ENCODE results near the gene CRYGD. TPM values are rescaled to one million over a fixed set of nuclear protein-coding genes. Genes with fewer than 3 reads are reported as not detected.

The CRYGD gene
- total and polyA plus RNA-seq, 2 of the 13 experiments (the other 11 are each of a cell fraction or from before 2014, with no cell fraction given): not detected

DNA sequence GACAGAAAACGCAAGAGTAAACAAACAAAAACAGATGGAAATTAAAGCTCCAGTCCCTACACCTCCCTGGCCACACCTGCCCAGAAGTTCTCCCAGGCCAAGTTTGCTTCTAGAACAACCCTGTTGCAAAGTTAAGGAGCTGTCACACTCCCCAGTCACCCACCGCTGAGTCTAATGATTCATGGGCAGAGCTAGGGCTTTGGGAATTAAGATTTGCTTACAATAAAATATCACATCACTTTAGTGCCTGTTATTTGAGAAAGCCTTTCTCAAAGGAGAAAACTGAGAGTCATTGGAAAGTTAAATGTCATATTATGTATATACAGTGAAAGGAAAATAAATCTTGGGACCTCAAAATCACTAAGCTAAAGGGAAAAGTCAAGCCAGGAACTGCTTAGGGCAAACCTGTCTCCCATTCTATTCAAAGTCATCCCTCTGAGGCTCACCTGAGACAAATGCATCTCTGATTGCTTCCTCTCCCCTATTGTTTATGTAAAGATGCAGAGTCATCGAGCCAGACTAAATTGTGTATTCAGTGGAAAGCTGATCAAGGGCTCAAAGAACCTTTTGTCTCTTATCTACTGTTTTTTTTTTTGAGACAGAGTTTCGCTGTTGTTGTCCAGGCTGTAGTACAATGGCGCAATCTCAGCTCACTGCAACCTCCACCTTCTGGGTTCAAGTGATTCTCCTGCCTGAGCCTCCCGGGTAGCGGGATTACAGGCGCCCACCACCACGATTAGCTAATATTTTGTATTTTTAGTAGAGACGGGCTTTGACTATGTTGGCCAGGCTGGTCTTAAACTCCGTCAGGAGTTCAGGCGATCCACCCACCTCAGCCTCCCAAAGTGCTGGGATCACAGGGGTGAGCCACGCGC lies 18.8 kb upstream of the CRYGD start (continued):
- TF ChIP-seq ISL2 (CRISPR knock-in tag; IDR thresholded peaks at IDR 0.05): peak; percentile 48; the same call in 1 of the 2 replicates
- TF ChIP-seq ZNF75D (CRISPR knock-in tag; IDR thresholded peaks at IDR 0.05; ENCODE audit: borderline replicate concordance): no peak
- TF ChIP-seq HES4 (CRISPR knock-in tag; IDR thresholded peaks at IDR 0.05; ENCODE audit: borderline replicate concordance): no peak
- TF ChIP-seq TCF7 (IDR thresholded peaks at IDR 0.05; ENCODE audit: low read depth): peak; percentile 56; the same call in 1 of the 2 replicates
- TF ChIP-seq, protein P1, sequence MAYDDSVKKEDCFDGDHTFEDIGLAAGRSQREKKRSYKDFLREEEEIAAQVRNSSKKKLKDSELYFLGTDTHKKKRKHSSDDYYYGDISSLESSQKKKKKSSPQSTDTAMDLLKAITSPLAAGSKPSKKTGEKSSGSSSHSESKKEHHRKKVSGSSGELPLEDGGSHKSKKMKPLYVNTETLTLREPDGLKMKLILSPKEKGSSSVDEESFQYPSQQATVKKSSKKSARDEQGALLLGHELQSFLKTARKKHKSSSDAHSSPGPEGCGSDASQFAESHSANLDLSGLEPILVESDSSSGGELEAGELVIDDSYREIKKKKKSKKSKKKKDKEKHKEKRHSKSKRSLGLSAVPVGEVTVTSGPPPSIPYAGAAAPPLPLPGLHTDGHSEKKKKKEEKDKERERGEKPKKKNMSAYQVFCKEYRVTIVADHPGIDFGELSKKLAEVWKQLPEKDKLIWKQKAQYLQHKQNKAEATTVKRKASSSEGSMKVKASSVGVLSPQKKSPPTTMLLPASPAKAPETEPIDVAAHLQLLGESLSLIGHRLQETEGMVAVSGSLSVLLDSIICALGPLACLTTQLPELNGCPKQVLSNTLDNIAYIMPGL (CRISPR knock-in tag; IDR thresholded peaks at IDR 0.05; ENCODE audit: borderline replicate concordance in 1 of 2, low read depth in 1 of 2): peak in 1 of 2 experiments; percentile 37; a peak in 1 of 4 replicates
- TF ChIP-seq GATA4 (IDR thresholded peaks at IDR 0.05; ENCODE audit: borderline replicate concordance, low read depth): peak; percentile 64; the same call in 1 of the 2 replicates
- TF ChIP-seq NBN (conservative IDR thresholded peaks at IDR 0.05): no peak
- no peak for TF ChIP-seq PHF20 (CRISPR knock-in tag; IDR thresholded peaks at IDR 0.05)
- TF ChIP-seq, protein P2, sequence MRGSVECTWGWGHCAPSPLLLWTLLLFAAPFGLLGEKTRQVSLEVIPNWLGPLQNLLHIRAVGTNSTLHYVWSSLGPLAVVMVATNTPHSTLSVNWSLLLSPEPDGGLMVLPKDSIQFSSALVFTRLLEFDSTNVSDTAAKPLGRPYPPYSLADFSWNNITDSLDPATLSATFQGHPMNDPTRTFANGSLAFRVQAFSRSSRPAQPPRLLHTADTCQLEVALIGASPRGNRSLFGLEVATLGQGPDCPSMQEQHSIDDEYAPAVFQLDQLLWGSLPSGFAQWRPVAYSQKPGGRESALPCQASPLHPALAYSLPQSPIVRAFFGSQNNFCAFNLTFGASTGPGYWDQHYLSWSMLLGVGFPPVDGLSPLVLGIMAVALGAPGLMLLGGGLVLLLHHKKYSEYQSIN (CRISPR knock-in tag; IDR thresholded peaks at IDR 0.05; ENCODE audit: borderline replicate concordance): no peak
- TF ChIP-seq MZF1 (CRISPR knock-in tag; IDR thresholded peaks at IDR 0.05; ENCODE audit: borderline replicate concordance): no peak
- no peak for TF ChIP-seq DNMT3B (CRISPR knock-in tag; conservative IDR thresholded peaks at IDR 0.05)
- peak; percentile 67 for TF ChIP-seq ZNF205 (CRISPR knock-in tag; IDR thresholded peaks at IDR 0.05)
- no peak for TF ChIP-seq ZNF260 (CRISPR knock-in tag; IDR thresholded peaks at IDR 0.05; ENCODE audit: borderline replicate concordance, low read depth)
- TF ChIP-seq GPN1 (CRISPR knock-in tag; IDR thresholded peaks at IDR 0.05; ENCODE audit: borderline replicate concordance): no peak
- TF ChIP-seq, protein P3, sequence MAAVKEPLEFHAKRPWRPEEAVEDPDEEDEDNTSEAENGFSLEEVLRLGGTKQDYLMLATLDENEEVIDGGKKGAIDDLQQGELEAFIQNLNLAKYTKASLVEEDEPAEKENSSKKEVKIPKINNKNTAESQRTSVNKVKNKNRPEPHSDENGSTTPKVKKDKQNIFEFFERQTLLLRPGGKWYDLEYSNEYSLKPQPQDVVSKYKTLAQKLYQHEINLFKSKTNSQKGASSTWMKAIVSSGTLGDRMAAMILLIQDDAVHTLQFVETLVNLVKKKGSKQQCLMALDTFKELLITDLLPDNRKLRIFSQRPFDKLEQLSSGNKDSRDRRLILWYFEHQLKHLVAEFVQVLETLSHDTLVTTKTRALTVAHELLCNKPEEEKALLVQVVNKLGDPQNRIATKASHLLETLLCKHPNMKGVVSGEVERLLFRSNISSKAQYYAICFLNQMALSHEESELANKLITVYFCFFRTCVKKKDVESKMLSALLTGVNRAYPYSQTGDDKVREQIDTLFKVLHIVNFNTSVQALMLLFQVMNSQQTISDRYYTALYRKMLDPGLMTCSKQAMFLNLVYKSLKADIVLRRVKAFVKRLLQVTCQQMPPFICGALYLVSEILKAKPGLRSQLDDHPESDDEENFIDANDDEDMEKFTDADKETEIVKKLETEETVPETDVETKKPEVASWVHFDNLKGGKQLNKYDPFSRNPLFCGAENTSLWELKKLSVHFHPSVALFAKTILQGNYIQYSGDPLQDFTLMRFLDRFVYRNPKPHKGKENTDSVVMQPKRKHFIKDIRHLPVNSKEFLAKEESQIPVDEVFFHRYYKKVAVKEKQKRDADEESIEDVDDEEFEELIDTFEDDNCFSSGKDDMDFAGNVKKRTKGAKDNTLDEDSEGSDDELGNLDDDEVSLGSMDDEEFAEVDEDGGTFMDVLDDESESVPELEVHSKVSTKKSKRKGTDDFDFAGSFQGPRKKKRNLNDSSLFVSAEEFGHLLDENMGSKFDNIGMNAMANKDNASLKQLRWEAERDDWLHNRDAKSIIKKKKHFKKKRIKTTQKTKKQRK (IDR thresholded peaks at IDR 0.05; ENCODE audit: low read length): no peak
- TF ChIP-seq, protein P4, sequence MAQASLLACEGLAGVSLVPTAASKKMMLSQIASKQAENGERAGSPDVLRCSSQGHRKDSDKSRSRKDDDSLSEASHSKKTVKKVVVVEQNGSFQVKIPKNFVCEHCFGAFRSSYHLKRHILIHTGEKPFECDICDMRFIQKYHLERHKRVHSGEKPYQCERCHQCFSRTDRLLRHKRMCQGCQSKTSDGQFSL (CRISPR knock-in tag; IDR thresholded peaks at IDR 0.05): no peak
- no peak for TF ChIP-seq ZKSCAN1 (IDR thresholded peaks at IDR 0.05; ENCODE audit: low read length)
- TF ChIP-seq, protein P5, sequence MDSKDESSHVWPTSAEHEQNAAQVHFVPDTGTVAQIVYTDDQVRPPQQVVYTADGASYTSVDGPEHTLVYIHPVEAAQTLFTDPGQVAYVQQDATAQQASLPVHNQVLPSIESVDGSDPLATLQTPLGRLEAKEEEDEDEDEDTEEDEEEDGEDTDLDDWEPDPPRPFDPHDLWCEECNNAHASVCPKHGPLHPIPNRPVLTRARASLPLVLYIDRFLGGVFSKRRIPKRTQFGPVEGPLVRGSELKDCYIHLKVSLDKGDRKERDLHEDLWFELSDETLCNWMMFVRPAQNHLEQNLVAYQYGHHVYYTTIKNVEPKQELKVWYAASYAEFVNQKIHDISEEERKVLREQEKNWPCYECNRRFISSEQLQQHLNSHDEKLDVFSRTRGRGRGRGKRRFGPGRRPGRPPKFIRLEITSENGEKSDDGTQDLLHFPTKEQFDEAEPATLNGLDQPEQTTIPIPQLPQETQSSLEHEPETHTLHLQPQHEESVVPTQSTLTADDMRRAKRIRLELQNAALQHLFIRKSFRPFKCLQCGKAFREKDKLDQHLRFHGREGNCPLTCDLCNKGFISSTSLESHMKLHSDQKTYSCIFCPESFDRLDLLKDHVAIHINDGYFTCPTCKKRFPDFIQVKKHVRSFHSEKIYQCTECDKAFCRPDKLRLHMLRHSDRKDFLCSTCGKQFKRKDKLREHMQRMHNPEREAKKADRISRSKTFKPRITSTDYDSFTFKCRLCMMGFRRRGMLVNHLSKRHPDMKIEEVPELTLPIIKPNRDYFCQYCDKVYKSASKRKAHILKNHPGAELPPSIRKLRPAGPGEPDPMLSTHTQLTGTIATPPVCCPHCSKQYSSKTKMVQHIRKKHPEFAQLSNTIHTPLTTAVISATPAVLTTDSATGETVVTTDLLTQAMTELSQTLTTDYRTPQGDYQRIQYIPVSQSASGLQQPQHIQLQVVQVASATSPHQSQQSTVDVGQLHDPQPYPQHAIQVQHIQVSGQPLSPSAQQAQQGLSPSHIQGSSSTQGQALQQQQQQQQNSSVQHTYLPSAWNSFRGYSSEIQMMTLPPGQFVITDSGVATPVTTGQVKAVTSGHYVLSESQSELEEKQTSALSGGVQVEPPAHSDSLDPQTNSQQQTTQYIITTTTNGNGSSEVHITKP (CRISPR knock-in tag; IDR thresholded peaks at IDR 0.05; ENCODE audit: low read depth): no peak

Measured in HepG2 (cell line).